Hematopoietic multipotent progenitor cell treated with erythropoietin and hydrocortisone succinate and interleukin-3 and kit ligand, for 4 days (in vitro differentiated cells): ENCODE results near the gene JKAMP.

Experiments used
- DNase-seq: peaks from one replicate; pipeline ENCODE4 v3.0.0-alpha.2; 2015

The JKAMP gene

DNA sequence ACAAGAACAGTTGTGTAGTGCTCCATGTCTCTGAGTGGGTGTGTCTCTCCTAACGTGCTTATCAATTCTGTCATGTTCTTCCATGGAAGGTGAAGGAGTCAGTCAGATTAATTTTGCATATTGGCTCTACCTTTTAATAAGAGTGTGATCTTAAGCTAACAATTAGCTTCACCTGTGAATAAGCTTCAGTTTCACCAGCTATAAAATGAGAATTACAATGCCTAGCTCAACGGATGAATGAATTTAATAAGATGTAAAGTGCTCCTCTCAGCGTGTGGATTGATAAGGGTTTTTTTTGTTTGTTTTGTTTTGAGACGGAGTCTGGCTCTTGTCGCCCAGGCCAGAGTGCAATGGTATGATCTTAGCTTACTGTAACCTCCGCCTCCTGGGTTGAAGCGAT is 59.6 kb downstream of the JKAMP start:
- peak; percentile 24 for DNase-seq

DNA sequence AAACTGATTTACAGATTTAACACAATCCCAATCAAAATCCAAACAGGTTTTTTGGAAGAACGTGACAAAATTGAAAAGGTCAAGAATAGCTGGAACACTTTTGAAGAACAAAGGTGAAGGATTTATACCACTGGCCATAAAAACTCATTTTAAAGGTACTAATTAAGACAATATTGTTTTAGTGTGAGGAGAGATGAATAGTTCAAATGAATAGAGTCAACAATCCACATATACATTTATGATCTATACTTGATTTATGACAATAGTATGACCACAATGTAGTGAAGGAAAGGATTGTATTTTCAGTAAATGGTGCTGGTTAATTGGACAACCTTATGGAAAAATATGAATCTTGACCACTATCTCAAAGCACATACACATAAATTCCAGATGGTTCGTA is 63.0 kb downstream of the JKAMP start:
- no peak for DNase-seq
